GM12872 (cell line): ENCODE measurements around the gene AIG1.

Experiments used
- CTCF ChIP-seq: IDR thresholded peaks from 3 replicates; pipeline ENCODE4 v1.5.1; 2011; ENCODE audit warnings: low read depth, mild to moderate bottlenecking, low read length, moderate library complexity; ENCODE audit not compliant: insufficient read depth

Gene AIG1

GRCh38 chr6:143385636-143386035, 324.9 kb downstream of the AIG1 start:
- TF ChIP-seq CTCF: no peak

GRCh38 chr6:143390278-143390677, 329.6 kb downstream of the AIG1 start:
- TF ChIP-seq CTCF: no peak
